Kidney epithelial cell (primary cell): ENCODE measurements around the gene BANP. TPM values are rescaled to one million over a fixed set of nuclear protein-coding genes. Genes with fewer than 3 reads are reported as not detected.

Experiments used
- DNase-seq: peaks from one replicate; pipeline ENCODE4 v3.0.0-alpha.2; 2010; ENCODE audit warnings: low read depth
- H3K27me3 ChIP-seq: 2 replicates; pipeline ENCODE4 v1.6.0; 2011; ENCODE audit warnings: low read length; ENCODE audit not compliant: control insufficient read depth, insufficient read depth
- H3K36me3 ChIP-seq: 2 replicates; pipeline ENCODE4 v1.5.1; 2011; ENCODE audit warnings: low read length; ENCODE audit not compliant: control insufficient read depth, insufficient read depth
- H3K4me3 ChIP-seq: 2 replicates; pipeline ENCODE4 v1.5.1; 2011; ENCODE audit warnings: low read depth, mild to moderate bottlenecking, control low read depth, low read length
- CTCF ChIP-seq: IDR thresholded peaks from 2 replicates; pipeline ENCODE4 v1.5.1; 2011; ENCODE audit warnings: mild to moderate bottlenecking, moderate library complexity, low read length, control low read depth, inconsistent platforms; ENCODE audit not compliant: insufficient read depth, poor library complexity, severe bottlenecking
- total RNA-seq: library from RNA; depleted of rRNA; stranded (reverse); fragments of >200 nt; gene quantifications from 2 replicates; pipeline ENCODE4 v1.2.3, GENCODE V29; 2015

Gene BANP
- total RNA-seq, 1 donor from 2014 or later: 25.9 TPM

- no peak for TF ChIP-seq CTCF
- H3K27me3 ChIP-seq: no peaks in the 10 kb centered on the region
- H3K36me3 ChIP-seq: no peaks in the 10 kb centered on the region
Measured at GRCh38 chr16:88045820-88046303, 94.6 kb downstream of the BANP start.

GRCh38 chr16:88047462-88047861 lies 96.2 kb downstream of the BANP start:
- Histone ChIP-seq H3K27me3 (no peaks in the 10 kb centered on the region), H3K4me3 (no peak overlapping the region), H3K36me3 (no peaks in the 10 kb centered on the region)
- DNase-seq: no peak
- no peak for TF ChIP-seq CTCF

More at GRCh38 chr16:88045820-88046303, 94.6 kb downstream of the BANP start:
- no peak for DNase-seq
- no peak overlapping the region for H3K4me3 ChIP-seq

GRCh38 chr16:88048985-88049384 lies 97.8 kb downstream of the BANP start:
- no peak for DNase-seq
- Histone ChIP-seq H3K36me3 (no peaks in the 10 kb centered on the region), H3K27me3 (no peaks in the 10 kb centered on the region), H3K4me3 (no peak overlapping the region)
- no peak for TF ChIP-seq CTCF

GRCh38 chr16:88049561-88050545 lies 98.6 kb downstream of the BANP start:
- no peak for TF ChIP-seq CTCF
- DNase-seq: no peak

GRCh38 chr16:88050952-88051660 lies 99.9 kb downstream of the BANP start:
- no peaks in the 10 kb centered on the region for H3K36me3 ChIP-seq
- no peak for TF ChIP-seq CTCF
- no peak overlapping the region for H3K4me3 ChIP-seq
- H3K27me3 ChIP-seq: no peaks in the 10 kb centered on the region
- no peak for DNase-seq

More at GRCh38 chr16:88049561-88050545, 98.6 kb downstream of the BANP start:
- H3K36me3 ChIP-seq: no peaks in the 10 kb centered on the region
- H3K27me3 ChIP-seq: no peaks in the 10 kb centered on the region
- no peak overlapping the region for H3K4me3 ChIP-seq
